K562 (cell line): ENCODE measurements around the gene GRK1. TPM values are rescaled to one million over a fixed set of nuclear protein-coding genes. Genes with fewer than 3 reads are reported as not detected.

Source experiments
- ATAC-seq: fragments of 200-7000 bp; cut with Tn5 transposase; 3 replicates; pipeline ENCODE4 v1.9.1; 2020; ENCODE audit warnings: moderate library complexity
- BruUV-seq: library from RNA; stranded (reverse); fragments of 400-500 nt; replicated peaks from 2 replicates; lab custom pipeline; 2021; lab: Mats Ljungman, UMichigan
- CTCF ChIA-PET: fragments of 300-600 bp; formaldehyde crosslinking; extraction: SDS; loops from one replicate; lab custom pipeline; 2021; ENCODE audit warnings: low intra/inter-chr PET ratio; lab: Yijun Ruan, JAX
- POLR2A ChIA-PET: fragments of 300-600, 350-650 bp; sonication (Branson Sonifier 250); formaldehyde crosslinking; extraction: SDS; loops from one replicate; lab custom pipeline; 2021; ENCODE audit warnings: antibody characterized with exemption, inconsistent platforms; lab: Yijun Ruan, JAX
- DNase-seq, 4 experiments: peaks; one replicate each; pipeline versions ENCODE4 v3.0.0 to v3.0.0-alpha.2; 2011 to 2018; ENCODE audit warnings: low spot score in 3 of 4, mixed read lengths in 3 of 4; ENCODE audit errors: extremely low read depth in 1 of 4
- FAIRE-seq: peaks from 2 replicates; lab custom pipeline; 2011; peaks lifted over from hg19 to GRCh38; lab: Jason Lieb, UNC
- H2AFZ ChIP-seq: 2 replicates; pipeline ENCODE4 v1.6.0; 2011; ENCODE audit warnings: low read depth, low read length, control low read depth, inconsistent platforms
- H3K27ac ChIP-seq: fragments of 200-600 bp; 3 replicates; pipeline ENCODE4 v1.8.0; 2011; ENCODE audit warnings: low read depth, mild to moderate bottlenecking, control low read depth, inconsistent platforms, low read length, moderate library complexity, mixed read lengths; ENCODE audit errors: extremely low read depth
- H3K27me3 ChIP-seq, 2 experiments: fragments of 300-600 bp in 1 of 2; 2 replicates in 1 of 2; 3 replicates in 1 of 2; pipeline versions ENCODE4 v1.6.0 to v1.8.0; 2011; ENCODE audit warnings: inconsistent platforms in 2 of 2, low read length in 2 of 2, mild to moderate bottlenecking in 1 of 2, mixed read lengths in 1 of 2, moderate library complexity in 1 of 2; ENCODE audit not compliant: control insufficient read depth in 2 of 2, insufficient read depth in 2 of 2
- H3K36me3 ChIP-seq: fragments of 300-600 bp; 3 replicates; pipeline ENCODE4 v1.8.0; 2011; ENCODE audit warnings: mild to moderate bottlenecking, low read length, inconsistent platforms; ENCODE audit not compliant: control insufficient read depth, insufficient read depth
- H3K4me1 ChIP-seq, 2 experiments: fragments of 200-600 bp in 1 of 2; replicated peaks in 1 of 2; 2 replicates in 1 of 2; 3 replicates in 1 of 2; pipeline versions ENCODE4 v1.5.1 to v1.8.0; 2011; ENCODE audit warnings: inconsistent platforms in 2 of 2, low read length in 2 of 2, mild to moderate bottlenecking in 1 of 2, mixed read lengths in 1 of 2, moderate library complexity in 1 of 2; ENCODE audit not compliant: control insufficient read depth in 2 of 2, insufficient read depth in 2 of 2
- H3K4me2 ChIP-seq: 2 replicates; pipeline ENCODE4 v1.6.1; 2011; ENCODE audit warnings: low read length, control low read depth, inconsistent platforms, mixed read lengths; ENCODE audit not compliant: insufficient read depth
- H3K4me3 ChIP-seq: fragments of 200-600 bp; sonication (generic), shearing (Covaris generic); 2 replicates; pipeline ENCODE4 v1.5.1; 2016; ENCODE audit warnings: control low read depth, inconsistent platforms
- H3K79me2 ChIP-seq: fragments of 200-600 bp; 3 replicates; pipeline ENCODE4 v1.8.0; 2011; ENCODE audit warnings: low read length, inconsistent platforms; ENCODE audit not compliant: control insufficient read depth, insufficient read depth
- H3K9ac ChIP-seq, 2 experiments: 2 replicates each; pipeline versions ENCODE4 v1.6.0 to v1.6.1; 2011; ENCODE audit warnings: low read depth in 2 of 2, low read length in 2 of 2, control low read depth in 1 of 2, inconsistent platforms in 1 of 2, mild to moderate bottlenecking in 1 of 2, mixed read lengths in 1 of 2; ENCODE audit not compliant: insufficient read depth in 1 of 2
- H3K9me1 ChIP-seq: one replicate; pipeline ENCODE4 v1.6.0; 2011; ENCODE audit warnings: inconsistent platforms, mild to moderate bottlenecking, low read length, moderate library complexity; ENCODE audit not compliant: control insufficient read depth, insufficient read depth
- H3K9me3 ChIP-seq: replicated peaks from 2 replicates; pipeline ENCODE4 v1.5.1; 2011; ENCODE audit warnings: low read depth, low read length, inconsistent platforms; ENCODE audit not compliant: control insufficient read depth, insufficient read depth
- H4K20me1 ChIP-seq: replicated peaks from 2 replicates; pipeline ENCODE4 v1.6.1; 2011; ENCODE audit warnings: low read length, inconsistent platforms, mixed read lengths; ENCODE audit not compliant: control insufficient read depth, insufficient read depth
- EZH2 ChIP-seq: IDR thresholded peaks from 2 replicates; pipeline ENCODE4 v1.6.1; 2012; ENCODE audit warnings: low read depth, mild to moderate bottlenecking, inconsistent platforms, low read length, borderline replicate concordance
- ZBTB9 ChIP-seq: fragments of 450-650 bp; formaldehyde crosslinking; IDR thresholded peaks from 2 replicates; pipeline ENCODE4 v1.4.0; 2020; ENCODE audit warnings: mild to moderate bottlenecking, moderate library complexity
- WGBS: fragments of 100-300 bp; shearing (Covaris generic); methylation state at CpG from one replicate; pipeline ENCODE4 v1.1.6; 2016; ENCODE audit warnings: low coverage, mixed read lengths; ENCODE audit not compliant: insufficient coverage; ENCODE audit errors: missing lambda C conversion rate; 5-methylcytosine and 5-hydroxymethylcytosine counted together
- in situ Hi-C: fragments of 300-500 bp; cut with MboI; formaldehyde crosslinking; loops from 4 replicates; pipeline ENCODE4 v1.15.0; 2018; ENCODE audit warnings: inconsistent platforms, mixed read lengths
- intact Hi-C: fragments of 100-400 bp; cut with micrococcal nuclease; formaldehyde crosslinking; loops from 2 replicates; pipeline ENCODE4 v1.14.2; 2022
- polyA plus RNA-seq, 8 experiments: library from polyadenylated mRNA; depleted of rRNA in 4 of 8; stranded (reverse) in 5 of 8; unstranded in 3 of 8; fragments of >200 nt; fragmentation: Nextera tagmentation in 2 of 8; fragmentation: Illumina TruSeq in 1 of 8; extraction: Ambion mirVana in 2 of 8; extraction: Trizol in 1 of 8; gene quantifications; 2 replicates each; pipeline versions ENCODE4 v1.2.1 to v1.2.3, GENCODE V29; 2011 to 2014; ENCODE audit warnings: inconsistent platforms in 1 of 8, missing spikeins in 1 of 8
- total RNA-seq, 7 experiments: library from RNA; depleted of rRNA in 6 of 7; stranded (reverse); fragments of >200 nt in 6 of 7; fragmentation: Illumina TruSeq in 2 of 7; extraction: Trizol in 2 of 7; gene quantifications; 2 replicates each; pipeline versions ENCODE4 v1.2.1 to v1.2.3, GENCODE V29; 2011 to 2021; ENCODE audit warnings: low replicate concordance in 1 of 7
- TF ChIP-seq, protein P1 (sequence below): fragments of 250-450 bp; sonication (Bioruptor Pico); IDR thresholded peaks from 2 replicates; pipeline ENCODE4 v1.8.0; 2021; ENCODE audit warnings: borderline replicate concordance, mild to moderate bottlenecking, moderate library complexity; ENCODE audit not compliant: poor library complexity, severe bottlenecking

The GRK1 gene
- total and polyA plus RNA-seq, 9 of the 15 experiments (the other 6 are each of a cell fraction or from before 2014, with no cell fraction given), result 0.09 TPM; not detected in 8

DNA sequence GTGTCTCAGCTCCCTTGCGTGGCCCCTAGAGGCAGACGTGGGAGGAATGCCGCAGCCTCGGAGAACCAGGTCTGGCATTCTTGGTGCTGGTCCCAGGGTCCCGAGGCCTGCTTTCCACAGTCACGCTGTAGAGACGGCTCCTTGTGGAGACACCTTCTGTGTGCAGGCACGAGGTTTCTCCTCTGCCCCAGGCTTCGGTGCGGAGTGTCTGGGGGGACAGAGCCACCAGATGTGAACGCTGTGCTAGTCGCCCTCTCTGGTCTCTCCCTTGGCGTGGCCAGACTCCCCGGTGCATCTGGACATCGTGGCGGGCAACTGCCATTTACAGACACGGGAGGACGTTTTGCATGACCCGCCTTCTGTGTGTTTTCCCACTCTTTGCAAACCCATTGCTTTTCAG is 84.5 kb downstream of the GRK1 start:
- Histone ChIP-seq H3K27me3 (peaks cover 22 to 80% of the 10 kb centered on the region in 2 experiments), H3K9me1 (no peaks in the 10 kb centered on the region), H3K4me2 (no peak overlapping the region), H3K4me1 (peaks cover 10 to 31% of the 10 kb centered on the region in 2 experiments), H3K9me3 (no peaks in the 10 kb centered on the region; the same call in 1 of the 2 replicates), H3K9ac (no peak overlapping the region), H3K4me3 (no peak overlapping the region), H3K36me3 (no peaks in the 10 kb centered on the region), H4K20me1 (peaks cover 4% of the 10 kb centered on the region; the same call in 1 of the 2 replicates), H3K79me2 (no peaks in the 10 kb centered on the region), H3K27ac (no peak overlapping the region), H2AFZ (no peak overlapping the region)
- in situ Hi-C loops, result no loop called here
- BruUV-seq, result no TSS peak
- ATAC-seq (no peak), FAIRE-seq (no peak), DNase-seq (no peak)
- ChIA-PET CTCF (no interaction called here), POLR2A (no interaction called here)
- 47% methylated on average over 6 of the region's 19 CpGs for WGBS
- intact Hi-C loops, result no loop called here
- TF ChIP-seq EZH2, result 0 out of 2 replicates have a peak, but pooled peaks have one; percentile 27
- TF ChIP-seq ZBTB9 (CRISPR knock-in tag), result peak; percentile 97
- TF ChIP-seq, protein P1, sequence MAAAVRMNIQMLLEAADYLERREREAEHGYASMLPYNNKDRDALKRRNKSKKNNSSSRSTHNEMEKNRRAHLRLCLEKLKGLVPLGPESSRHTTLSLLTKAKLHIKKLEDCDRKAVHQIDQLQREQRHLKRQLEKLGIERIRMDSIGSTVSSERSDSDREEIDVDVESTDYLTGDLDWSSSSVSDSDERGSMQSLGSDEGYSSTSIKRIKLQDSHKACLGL, result no peak
